GM19452 (cell line): ENCODE measurements around the gene FUNDC2.
A peak's percentile ranks its signal among the peaks of the same experiment; 100 is the strongest.

Source experiments
- ATAC-seq: cut with Tn5 transposase; IDR thresholded peaks from one replicate; pipeline ENCODE4 v1.9.1; 2021; ENCODE audit not compliant: unreplicated experiment

FUNDC2 gene

DNA sequence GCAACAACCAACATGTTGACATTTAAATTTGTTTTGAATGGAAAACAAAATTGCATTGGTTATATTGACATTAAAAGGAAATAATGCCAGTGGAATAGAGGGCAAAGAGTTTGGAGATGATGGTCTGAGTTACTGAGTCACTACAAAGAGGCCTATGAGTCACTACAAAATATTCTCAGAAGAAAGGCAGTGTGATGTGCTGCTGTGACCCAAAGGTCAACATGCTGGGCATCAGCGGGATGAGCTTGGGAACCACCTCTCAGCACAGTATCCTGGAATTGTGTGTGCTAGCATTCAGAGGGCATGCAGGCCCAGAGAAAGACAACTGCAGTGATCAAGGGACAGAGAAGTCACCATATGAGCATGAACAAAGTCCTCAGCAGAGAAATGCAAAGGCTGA, 41.5 kb downstream of the FUNDC2 start:
- no peak for ATAC-seq

DNA sequence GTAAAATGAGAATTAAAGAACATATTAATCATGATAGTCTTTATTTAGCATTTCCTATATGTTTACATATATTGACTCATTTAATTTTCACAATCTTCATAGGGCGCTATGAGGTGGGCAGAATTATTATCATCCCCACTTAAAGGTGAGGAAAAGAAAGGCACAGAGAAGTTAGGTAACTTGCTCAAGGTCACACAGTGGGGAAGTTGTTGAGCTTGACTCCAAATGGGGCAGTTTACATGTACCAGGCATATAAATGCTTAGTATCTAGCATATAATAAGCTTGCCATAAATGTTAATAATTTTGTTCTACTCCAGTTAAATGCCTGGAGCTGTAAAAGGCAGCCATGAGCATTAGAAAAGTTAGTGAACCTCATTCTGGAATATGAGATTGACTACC, 42.8 kb downstream of the FUNDC2 start:
- no peak for ATAC-seq

DNA sequence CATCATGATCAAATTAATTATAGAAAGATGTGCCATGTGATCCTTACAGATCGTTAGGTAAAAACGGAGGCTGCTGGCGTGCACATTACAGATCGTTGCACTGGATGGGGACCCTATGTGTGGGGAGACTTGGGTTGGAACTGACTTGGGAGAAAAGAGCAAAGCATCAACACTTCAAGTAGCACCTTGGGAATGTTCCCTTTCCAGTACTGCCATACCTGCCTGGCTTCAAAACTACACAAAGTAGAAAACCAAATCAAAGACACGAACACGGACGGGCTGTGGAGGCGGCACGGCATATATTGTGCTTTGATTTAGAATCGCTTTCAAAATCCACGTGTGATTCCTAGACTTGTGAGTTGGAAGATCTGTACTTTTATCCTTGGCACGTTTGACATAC, 43.4 kb downstream of the FUNDC2 start:
- no peak for ATAC-seq

GRCh38 chrX:155070663-155070974, 44.0 kb downstream of the FUNDC2 start:
- peak; percentile 10 for ATAC-seq

DNA sequence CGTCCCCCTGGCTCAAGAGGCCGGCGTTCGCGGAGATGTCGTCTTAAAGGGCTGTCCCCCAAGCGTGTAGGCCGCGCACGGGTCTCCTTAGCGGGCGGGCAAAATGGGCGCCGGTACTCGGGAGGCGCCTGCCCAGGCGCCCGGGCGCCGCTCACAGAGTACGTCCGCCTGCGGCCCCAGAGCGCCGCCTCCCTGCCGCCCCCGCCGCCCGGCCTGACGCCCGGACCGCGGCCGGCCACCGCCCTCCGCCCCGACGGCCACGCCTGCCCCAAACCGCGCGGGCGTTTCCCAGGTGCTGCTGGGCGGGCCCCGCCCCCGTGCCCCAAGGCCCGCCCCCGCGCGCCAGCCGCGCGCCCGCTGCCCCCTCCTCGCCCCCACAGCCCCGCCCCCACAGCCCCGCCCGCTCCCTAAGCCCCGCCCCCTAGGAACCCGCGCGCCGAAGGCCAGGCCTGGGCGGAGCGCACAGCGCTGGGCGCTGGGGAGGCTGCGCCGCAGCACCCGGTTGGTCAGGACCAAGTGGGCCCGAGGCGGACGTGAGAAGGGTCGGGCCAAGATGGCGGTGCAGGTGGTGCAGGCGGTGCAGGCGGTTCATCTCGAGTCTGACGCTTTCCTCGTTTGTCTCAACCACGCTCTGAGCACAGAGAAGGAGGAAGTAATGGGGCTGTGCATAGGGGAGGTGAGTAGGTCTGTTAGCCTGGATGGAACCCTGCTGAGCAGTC, 44.5 kb downstream of the FUNDC2 start, which contains the start of the genes BRCC3, CMC4 and MTCP1:
TSS of gene BRCC3 (plus strand) at position 534 of the 719 bp plus-strand sequence. CDS start at position 554, 20 bp downstream.
TSS of gene CMC4 (minus strand) at position 162 of the 719 bp plus-strand sequence. CDS start 7,113 bp downstream, outside the sequence.
TSS of gene MTCP1 (minus strand) at position 162 of the 719 bp plus-strand sequence. CDS start 5,126 bp downstream, outside the sequence.
- peak; percentile 86 for ATAC-seq

DNA sequence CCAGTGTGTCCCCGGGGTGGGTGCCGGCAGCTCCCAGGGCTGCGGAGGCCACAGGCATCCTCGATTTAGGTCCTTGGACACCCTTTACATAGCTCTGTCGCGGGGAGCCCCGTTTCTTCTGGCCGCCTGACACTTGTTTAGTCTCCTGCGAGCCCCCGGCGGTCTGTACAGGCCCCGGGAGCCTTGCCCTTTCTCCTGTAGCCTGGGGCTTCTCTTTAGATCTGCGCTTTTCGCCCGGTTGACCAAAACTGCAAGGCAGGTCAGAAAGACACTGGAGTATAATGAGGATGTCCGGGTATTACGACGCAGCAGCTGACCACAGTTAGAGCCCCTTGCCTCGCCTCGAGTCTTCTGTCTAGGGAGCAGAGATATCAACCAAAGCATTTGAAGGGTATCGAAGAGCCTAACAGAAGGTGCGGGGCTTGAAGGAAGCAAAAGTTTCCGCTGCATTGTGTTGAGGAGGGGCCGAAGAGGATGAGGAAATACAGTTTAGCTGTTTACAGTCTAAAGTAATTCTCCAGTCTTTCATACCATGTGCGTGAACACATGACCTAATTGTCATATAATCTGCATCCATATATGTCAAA, 45.1 kb downstream of the FUNDC2 start:
- no peak for ATAC-seq

- ATAC-seq = no peak
These were observed 59.7 kb downstream of the FUNDC2 start for GRCh38 chrX:155086202-155086840.

DNA sequence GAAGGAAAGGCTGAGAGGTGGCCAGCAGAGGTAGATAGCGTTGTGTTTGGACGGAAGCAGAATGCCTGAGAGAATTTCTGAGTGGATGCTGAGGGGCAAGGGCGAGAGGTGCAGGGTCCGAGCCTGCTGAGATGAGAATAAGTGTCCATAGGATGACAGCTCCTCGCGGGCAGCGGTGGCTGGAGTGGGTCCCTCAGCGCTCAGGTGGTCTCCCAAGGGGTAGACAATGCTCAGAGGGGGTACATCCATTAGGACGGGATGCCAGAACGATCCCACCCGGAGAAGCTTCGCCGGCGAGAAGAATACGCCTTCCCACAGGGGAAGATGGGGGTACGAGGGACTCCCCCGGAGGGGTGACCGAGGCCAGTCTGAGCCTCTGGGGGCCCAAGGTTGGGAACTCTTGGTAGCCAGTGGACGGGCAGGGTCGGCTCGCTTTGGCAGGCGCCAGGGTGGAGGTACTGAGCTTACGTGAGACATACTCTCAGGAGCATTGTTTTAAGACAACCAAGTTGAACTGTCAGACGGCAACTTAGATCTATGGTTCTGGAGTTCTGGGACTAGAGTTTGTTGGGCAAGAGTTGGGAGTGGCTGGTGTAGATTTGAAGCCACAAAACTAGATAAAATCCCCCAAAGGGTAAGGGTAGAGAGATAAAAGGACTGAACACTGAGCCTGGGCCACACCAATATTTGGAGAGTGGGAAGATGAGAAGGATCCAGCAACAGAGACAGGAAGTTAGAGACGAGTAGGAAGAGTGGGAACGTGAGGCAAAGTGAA, 60.5 kb downstream of the FUNDC2 start:
- no peak for ATAC-seq

DNA sequence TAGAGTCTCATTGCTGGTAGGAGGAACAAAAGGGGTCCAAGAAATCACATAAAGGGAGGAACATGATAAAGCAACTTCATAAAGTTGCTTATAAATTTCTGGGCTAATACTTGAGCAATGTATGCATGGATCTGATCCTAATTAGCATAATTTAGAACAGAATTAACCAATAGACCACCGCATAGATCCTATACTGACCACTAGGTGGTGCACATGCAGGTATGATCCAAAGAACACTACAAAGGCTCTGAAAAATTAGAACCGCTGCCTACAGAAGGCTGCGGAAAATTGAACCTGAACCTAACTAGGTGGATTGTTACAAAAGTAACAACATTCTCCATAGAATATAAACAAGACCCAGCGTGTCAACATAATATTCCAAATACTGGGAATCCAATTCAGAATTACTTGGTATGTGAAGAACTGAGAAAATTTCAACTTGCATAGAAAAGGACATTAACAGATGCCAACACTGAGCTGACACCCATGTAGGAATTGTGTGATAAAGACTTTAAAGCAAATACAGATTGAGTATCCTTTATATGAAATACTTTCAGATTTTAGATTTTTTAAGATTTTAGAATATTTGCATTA, 67.9 kb downstream of the FUNDC2 start:
- no peak for ATAC-seq

- ATAC-seq = no peak
These were observed 79.3 kb downstream of the FUNDC2 start for GRCh38 chrX:155105919-155106318.

DNA sequence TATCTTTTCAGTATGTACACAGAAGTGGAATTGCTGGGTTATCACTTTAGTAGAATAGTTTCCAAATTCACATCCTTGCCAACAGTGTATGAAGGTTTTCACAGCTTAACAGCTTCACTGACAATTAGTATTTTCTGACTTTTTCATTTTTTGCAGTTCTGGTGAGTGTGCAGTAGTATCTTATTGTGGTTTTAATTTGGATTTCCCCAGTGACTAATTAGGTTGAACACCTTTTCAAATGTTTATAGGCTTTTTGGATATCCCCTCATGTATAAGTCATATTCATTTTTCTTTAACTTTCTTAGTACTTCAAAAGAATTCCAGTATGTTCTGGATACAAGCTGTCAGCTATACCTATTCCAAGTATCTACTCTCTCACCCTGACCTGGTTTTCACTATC, 81.8 kb downstream of the FUNDC2 start:
- no peak for ATAC-seq
